ENCODE measurements around the gene PYCR2. TPM values are rescaled to one million over a fixed set of nuclear protein-coding genes. Genes with fewer than 3 reads are reported as not detected.
"Not testable (repeated sequence)": the region's sequence is repeated elsewhere in the genome, so short reads cannot be mapped to it uniquely, and the experiment has no call there.

The PYCR2 gene
- total RNA-seq, 2 donors from 2014 or later, result 41.7 to 45.9 TPM

DNA sequence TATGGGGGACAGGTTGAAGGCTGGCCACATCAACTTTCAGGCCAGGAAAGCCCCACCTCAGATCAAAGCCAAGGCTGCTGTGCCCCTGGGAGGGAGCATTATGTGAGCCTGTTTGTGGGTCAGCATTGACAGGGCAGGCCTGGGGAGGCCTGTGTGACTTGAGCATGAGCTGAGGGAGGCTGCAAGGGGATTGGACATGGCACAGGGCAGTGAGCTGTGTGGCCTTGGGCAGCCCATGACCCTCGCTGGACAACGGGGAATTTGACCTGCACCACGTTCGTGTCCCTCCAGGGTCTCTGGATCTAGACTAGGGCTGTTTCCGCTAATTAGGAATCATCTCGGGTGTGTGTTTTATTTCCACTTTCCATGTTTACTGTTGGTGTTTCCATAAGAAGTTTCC is 17.6 kb downstream of the PYCR2 start:
- DNase-seq (ENCODE audit: low spot score), result no peak
- intact Hi-C loops (cut with DNase I), result loop anchor here in 1 of 2 donors (2.0 kb wide), 1 partner anchor 16 kb away; no protein-coding TSS in a partner anchor

DNA sequence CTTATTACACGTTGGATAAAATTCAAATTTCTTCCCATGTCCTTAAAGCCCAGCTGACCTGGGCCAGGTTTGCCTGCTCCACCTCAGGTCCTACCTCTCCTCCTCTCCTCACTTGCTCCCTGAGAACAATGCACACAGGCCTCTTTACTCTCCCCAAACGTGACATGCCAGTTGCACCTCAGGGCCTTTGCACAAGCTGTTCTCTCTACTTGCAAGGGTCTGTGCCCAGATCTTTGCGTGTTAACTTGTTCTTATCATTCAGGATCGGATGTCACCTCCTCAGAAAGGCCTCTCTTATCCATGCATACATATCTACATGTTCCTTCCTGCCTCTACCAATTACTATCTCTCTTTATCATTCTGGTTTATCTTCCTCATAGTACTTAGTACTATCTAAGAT is 20.4 kb downstream of the PYCR2 start:
- intact Hi-C loops (cut with DNase I), result no loop called here
- no peak for DNase-seq (ENCODE audit: low spot score)

- intact Hi-C loops (cut with DNase I), result no loop called here
- no peak for DNase-seq (ENCODE audit: low spot score)
Measured at GRCh38 chr1:225899044-225899925, 24.8 kb downstream of the PYCR2 start.

DNA sequence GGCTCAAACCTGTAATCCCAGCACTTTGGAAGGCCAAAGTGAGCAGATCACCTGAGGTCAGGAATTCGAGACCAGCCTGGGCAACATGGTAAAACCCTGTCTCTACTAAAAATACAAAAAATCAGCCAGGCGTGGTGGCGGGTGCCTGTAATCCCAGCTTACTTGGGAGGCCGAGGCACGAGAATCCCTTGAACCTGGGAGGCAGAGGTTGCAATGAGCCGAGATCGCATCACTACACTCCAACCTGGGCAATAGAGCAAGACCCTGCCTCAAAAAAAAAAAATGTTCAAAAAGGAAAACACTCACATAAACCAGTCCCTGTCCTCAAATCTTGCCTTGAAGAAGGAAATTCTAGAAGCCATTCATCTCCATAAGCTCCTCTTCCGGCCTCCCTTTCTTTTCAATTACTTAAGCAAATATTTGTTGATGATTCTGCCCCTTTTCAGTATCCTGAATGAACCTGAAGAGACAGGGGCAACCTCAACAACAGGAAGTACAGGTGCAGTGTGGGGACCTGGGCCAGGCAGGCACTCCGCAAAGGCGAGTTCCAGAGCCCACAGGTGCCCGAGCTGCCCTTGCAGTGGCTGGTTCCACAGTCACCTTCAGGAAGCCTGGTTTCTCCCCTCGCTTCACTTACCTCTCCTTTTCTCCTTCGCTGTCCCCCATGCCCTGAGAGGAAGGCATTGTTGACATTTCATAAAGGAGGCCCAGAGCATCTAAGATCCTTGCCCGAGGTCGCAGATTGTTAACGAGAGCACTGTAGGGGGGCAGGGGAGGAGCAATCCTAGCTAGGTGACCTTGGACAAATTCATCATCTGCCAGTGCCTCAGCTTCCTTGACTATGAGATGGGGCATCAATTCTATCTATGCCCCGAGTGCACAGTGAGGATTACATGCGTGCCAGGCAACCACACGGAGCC is 26.2 kb downstream of the PYCR2 start:
- intact Hi-C loops (cut with DNase I), result no loop called here
- no peak for DNase-seq (ENCODE audit: low spot score)

GRCh38 chr1:225896937-225897549 is 27.0 kb downstream of the PYCR2 start:
- DNase-seq (ENCODE audit: low spot score), result no peak
- intact Hi-C loops (cut with DNase I), result no loop called here

- intact Hi-C loops (cut with DNase I), result no loop called here
- DNase-seq (ENCODE audit: low spot score), result no peak
Measured at GRCh38 chr1:225896494-225896893, 27.6 kb downstream of the PYCR2 start.

DNA sequence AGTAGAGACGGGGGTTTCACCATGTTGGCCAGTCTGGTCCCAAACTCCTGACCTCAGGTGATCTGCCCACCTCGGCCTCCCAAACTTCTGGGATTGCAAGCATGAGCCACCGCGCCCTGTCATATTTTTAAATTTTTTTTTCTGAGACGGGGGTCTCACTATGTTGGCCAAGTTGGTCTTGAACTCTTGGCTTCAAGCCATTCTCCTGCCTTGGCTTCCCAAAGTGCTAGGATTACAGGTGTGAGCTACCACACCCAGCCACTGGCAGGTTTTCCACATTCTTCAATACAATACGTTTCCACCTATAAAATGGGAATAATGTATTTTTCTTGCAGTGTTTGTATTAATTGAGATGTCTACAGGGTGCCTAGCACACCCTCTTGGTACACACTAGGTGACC is 31.7 kb downstream of the PYCR2 start:
- intact Hi-C loops (cut with DNase I), result no loop called here
- no peak for DNase-seq (ENCODE audit: low spot score)

DNA sequence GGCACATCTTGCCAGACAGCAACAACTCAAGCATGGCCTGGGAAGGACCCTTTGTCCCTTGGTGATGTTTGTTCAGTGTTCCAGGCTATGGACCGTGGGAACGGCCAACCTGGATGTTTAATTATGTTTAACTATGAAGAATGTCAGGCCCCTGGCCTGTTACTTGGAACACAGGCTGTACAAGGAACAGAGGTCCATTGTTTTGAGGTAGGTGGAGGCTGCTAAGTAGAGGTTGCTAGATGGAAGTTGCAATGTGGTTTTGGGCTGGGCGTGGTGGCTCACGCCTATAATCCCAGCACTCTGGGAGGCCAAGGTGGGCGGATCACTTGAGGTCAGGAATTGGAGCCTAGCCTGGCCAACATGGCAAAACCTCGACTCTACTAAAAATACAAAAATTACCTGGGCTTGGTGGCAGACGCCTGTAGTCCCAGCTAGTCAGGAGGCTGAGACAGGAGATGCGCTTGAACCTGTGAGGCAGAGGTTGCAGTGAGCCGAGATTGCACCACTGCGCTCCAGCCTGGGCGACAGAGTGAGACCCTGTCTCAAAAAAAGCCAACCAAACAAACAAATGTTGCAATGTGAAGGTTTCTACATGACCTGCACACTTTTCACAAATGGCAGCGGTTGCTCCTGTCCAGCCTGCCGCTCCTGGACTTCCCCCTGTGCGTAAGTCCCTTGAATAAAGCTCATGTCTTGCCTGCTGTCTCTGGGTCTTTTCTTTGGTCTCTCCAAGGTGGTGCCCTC is 32.6 kb downstream of the PYCR2 start:
- DNase-seq (ENCODE audit: low spot score), result no peak
- intact Hi-C loops (cut with DNase I), result loop anchor here in 1 of 2 donors (2.0 kb wide), 1 partner anchor 15 kb away; no protein-coding TSS in a partner anchor

DNA sequence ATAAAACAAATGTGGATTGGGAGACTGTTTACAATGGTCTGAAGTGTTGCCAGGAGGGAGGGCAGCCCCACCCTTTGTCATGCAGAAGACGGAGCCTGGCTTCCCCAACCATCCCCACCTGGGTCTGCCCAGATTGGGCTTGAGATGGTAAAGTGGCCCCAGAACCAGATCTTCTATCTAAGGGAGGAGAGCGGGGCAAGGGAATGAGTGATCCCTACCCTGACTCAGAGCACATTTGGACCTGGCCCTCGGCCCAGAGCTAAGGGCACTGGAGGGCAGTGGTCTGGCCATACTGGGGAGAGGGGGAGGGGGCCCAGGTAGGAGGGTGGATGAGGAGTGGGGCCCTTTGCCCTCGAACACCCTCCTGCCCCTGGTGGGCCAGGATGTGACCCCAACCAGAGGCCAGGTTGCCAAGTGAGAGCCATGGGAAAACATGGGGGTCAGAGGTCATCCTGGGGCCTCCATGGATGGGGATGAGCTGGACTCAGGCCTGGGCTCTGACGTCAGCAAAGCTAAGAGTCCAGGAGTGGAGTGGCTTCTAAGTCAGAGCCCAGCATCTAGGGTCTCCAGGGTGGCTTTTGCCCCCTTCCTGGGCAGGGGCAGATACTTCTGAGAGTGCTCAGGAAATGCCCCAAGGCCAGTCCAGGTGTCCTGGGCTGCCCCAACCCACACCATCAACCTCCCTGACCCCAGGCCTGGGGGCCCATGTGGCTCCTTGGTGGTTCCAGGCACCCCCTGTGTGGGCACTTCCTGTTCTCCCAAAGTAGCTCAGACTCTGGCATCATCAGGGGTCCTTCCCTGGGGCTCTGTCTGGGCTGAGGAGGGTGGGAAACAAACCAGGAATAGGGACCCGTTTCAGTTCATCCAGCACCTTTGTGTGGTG is 33.5 kb downstream of the PYCR2 start:
- intact Hi-C loops (cut with DNase I), result loop anchor here in 1 of 2 donors (2.0 kb wide), 1 partner anchor 16 kb away; no protein-coding TSS in a partner anchor
- no peak for DNase-seq (ENCODE audit: low spot score)

GRCh38 chr1:225889743-225890142 is 34.3 kb downstream of the PYCR2 start:
- intact Hi-C loops (cut with DNase I), result loop anchor here in 1 of 2 donors (2.0 kb wide), 1 partner anchor 17 kb away; no protein-coding TSS in a partner anchor
- no peak for DNase-seq (ENCODE audit: low spot score)

GRCh38 chr1:225888898-225889601 is 35.0 kb downstream of the PYCR2 start, which contains the start of gene LEFTY1:
Gene LEFTY1 (minus strand): TSS chr1:225889146. CDS start chr1:225889066, 80 bp downstream.
- DNase-seq (ENCODE audit: low spot score), result no peak
- intact Hi-C loops (cut with DNase I), result no loop called here

GRCh38 chr1:225888289-225888897 is 35.7 kb downstream of the PYCR2 start:
- no peak for DNase-seq (ENCODE audit: low spot score)
- intact Hi-C loops (cut with DNase I), result no loop called here

- DNase-seq (ENCODE audit: low spot score); intact Hi-C loops (cut with DNase I): not testable (repeated sequence)
Measured at GRCh38 chr1:225887554-225888288, 36.3 kb downstream of the PYCR2 start.

DNA sequence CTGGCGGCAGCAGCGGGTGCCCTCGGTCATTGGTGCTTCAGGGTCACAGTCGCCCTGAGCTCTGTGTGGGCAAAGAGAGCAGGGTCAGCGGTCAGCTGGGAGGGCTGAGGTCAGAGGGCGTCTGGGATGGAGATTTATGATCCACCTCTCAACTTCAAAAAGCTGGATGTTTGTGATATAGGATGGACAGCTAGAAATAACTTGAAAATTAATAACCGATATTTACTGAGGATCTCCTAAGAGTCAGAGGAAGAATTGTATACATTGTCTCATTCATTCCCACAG is 37.1 kb downstream of the PYCR2 start:
- no peak for DNase-seq (ENCODE audit: low spot score)
- intact Hi-C loops (cut with DNase I), result no loop called here

DNA sequence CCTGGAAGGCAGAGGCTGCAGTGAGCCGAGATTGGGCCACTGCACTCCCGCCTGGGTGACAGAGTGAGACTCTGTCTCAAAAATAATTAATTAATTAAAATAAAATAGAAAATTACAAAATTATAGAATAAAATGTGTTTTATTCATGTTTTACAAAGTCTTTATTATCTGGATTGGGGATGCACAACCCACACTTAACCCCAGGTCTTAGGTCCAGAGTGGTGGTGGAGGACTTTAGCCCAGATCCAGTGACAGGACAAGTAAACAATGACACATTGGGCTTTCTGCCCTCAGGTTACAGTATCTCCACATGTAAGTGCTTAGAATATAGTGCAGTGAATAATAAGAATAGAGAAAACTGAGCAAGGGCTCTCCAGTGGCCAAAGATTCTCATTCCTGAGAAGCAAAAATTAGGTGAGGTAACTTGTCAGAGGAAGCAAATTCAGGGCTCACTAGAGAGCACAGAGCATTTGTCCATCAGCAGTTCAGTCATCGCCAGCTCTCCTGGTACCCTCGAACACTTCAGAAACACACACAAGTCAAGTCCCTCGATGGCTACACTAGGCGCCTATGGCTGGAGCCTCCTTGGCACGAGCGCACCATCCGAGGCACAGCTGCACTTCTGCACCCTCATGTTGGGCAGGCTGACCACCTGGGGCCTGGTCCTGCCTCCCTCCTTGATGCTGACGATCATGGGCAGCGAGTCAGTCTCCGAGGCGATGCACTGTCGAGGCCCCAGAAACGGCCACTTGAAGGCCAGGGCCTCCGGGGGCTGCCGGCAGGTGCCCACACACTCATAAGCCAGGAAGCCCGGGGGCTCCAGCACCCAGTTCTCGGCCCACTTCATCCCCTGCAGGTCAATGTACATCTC is 37.7 kb downstream of the PYCR2 start:
- intact Hi-C loops (cut with DNase I), result no loop called here
- DNase-seq (ENCODE audit: low spot score), result no peak
